NCI-H446 treated with DMSO at 0.1 percent for 48 hours (cell line): ENCODE measurements around the gene HADH.
"Not testable (repeated sequence)": the region's sequence is repeated elsewhere in the genome, so short reads cannot be mapped to it uniquely, and the experiment has no call there.

ENCODE experiments used
- DNase-seq: peaks from one replicate; lab custom pipeline; 2025; lab: John Stamatoyannopoulos, UW

HADH gene

GRCh38 chr4:108031427-108032083, 41.9 kb downstream of the HADH start:
- no peak for DNase-seq

DNA sequence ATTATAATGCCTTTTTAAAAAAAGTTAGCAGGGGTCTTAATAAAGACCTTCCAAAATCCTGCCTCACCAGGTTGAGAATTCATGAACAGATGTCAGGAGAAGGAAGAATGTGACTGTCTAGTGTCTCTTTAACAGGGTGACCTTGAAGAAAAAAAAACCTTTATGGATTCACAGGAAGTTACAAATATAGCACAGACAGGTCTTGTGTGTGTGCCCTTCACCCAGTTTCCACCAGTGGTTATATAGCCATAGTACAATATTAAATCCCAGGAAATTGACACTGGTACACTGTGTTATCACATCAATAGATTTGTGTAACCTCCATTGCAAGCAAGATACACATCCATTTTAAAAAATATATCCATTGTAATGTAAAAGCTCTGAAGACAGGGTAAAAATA, 43.7 kb downstream of the HADH start:
- DNase-seq = no peak

GRCh38 chr4:108034565-108034964, 44.9 kb downstream of the HADH start:
- no peak for DNase-seq

DNA sequence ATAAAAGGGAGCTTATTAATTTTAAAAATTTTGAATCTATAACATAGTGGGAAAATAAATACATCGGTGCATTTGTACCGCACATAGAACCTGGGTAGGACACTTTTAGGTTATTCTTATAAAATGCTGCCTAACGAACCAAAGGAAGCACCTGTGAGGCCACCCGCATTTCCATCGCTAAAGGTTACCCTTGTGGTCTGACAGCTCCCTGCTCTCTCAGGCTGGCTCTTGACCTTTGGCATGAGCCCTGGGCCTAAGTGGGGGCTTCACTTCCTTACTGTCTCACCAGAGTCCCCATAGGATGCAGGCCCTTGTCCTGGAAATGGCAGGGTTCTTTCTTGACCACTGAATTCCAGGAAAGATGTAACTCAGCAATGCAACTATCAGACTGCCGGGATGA, 46.0 kb downstream of the HADH start:
- DNase-seq = no peak

- no peak for DNase-seq
Measured at GRCh38 chr4:108036213-108036612, 46.5 kb downstream of the HADH start.

DNA sequence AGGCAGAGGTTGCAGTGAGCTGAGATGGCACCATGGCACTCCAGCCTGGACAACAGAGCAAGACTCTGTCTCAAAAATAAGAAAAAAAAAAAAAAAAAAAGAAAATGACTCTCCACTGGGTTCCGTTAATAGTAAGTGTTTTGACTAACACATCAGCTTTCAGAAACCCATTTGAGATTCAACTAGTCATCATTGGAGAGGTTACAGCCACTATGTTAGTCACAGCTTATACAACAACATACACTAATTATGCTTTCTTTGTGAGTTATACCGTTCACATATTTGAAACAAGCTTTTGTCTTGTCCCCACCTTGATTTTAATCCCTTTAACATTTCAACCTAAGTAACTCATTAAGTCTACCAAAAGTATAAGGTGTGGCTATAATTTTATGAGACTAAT, 48.2 kb downstream of the HADH start:
- DNase-seq = no peak

DNA sequence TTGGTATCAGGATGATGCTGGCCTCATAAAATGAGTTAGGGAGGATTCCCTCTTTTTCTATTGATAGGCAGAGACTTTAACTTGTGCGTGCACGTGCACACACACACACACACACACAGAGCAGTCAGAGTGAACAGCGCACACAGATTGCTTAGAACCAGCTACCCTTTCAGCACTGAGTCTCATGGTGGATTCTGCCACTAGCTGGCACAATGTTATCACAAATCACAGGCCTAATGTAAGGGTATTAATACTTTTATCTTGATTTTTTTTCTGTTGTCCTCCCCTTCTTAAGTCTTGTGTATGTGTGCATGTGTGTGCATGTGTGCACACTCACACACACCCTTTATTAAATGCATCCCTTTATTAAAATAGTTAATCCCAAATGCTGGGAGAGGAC, 53.2 kb downstream of the HADH start:
- DNase-seq = no peak

DNA sequence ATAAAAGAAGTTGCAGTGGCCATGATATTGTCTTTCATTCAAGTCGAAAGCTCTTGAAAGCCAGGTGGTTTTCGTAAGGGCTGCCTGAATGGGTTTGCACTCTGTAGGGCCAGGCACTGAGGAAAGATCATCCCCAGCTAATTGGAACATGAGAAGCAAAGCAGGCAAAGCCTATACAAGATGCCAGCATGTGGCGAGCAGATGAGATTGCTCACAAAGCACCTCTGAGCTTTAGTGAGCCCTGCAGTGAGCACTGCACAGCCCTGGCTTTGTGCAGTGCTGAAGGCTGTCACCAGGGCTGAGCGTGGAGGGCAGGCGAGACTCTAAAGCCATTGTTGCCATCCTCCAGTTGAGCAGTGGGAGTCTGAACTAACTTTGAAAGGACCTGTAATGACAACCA, 53.8 kb downstream of the HADH start:
- DNase-seq = no peak

DNA sequence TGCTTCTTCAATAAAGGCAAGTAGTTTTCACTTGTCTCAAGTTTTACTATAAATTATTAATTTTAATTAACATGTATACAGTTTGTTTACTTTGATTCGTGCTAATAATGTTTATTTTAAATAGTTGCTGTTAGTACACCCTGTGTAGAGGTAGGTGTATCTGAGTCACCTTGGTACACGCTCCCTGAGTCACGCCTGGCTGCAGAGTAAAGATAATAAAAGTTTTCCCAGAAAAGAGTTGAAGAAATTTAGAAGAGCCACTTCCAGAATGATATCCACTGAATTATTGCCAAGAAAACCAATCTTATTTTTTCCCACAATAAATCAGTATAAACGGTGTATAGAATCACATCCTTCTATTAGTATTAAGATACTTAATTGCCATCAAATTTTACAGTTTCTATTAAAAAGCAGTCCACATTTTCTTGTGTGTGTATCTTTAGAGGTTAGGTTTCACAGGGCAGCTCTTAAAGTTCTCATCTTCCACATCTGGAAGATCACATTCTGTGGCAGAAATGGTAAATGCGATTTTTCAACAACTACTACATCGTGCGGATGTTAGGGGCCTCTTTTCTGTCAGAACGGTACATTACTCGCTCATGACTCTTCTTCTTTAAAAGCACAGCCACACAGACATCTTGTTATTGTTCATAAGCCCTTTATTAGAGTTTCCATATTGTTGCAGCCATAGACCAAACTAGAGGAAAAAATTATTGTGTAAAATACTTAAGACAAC, 55.4 kb downstream of the HADH start:
- no peak for DNase-seq

GRCh38 chr4:108045687-108046024, 56.0 kb downstream of the HADH start:
- DNase-seq = no peak

GRCh38 chr4:108047199-108047598, 57.5 kb downstream of the HADH start:
- DNase-seq = no peak

DNA sequence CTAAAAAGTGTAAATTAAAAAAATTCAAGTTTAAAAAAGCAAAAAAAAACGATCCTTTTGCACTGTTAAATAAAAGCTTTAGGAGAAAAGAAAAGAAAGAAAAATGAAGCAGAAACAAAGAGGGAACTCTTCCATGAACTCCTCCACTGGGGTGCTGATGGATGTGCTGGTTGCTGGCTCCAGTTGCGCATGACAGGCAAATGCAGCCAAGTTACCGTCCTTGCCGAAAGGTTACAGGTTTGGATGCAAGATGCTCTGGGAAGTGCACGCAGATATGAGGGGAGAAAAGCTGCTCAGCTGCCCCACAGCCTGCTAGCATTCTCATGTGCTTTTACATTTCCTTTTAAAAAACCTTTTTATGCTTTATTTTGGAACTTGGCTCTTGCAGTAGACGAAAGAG, 58.5 kb downstream of the HADH start:
- no peak for DNase-seq

- no peak for DNase-seq
Measured at GRCh38 chr4:108048997-108049396, 59.3 kb downstream of the HADH start.

GRCh38 chr4:108049406-108049805, 59.7 kb downstream of the HADH start:
- DNase-seq = no peak

DNA sequence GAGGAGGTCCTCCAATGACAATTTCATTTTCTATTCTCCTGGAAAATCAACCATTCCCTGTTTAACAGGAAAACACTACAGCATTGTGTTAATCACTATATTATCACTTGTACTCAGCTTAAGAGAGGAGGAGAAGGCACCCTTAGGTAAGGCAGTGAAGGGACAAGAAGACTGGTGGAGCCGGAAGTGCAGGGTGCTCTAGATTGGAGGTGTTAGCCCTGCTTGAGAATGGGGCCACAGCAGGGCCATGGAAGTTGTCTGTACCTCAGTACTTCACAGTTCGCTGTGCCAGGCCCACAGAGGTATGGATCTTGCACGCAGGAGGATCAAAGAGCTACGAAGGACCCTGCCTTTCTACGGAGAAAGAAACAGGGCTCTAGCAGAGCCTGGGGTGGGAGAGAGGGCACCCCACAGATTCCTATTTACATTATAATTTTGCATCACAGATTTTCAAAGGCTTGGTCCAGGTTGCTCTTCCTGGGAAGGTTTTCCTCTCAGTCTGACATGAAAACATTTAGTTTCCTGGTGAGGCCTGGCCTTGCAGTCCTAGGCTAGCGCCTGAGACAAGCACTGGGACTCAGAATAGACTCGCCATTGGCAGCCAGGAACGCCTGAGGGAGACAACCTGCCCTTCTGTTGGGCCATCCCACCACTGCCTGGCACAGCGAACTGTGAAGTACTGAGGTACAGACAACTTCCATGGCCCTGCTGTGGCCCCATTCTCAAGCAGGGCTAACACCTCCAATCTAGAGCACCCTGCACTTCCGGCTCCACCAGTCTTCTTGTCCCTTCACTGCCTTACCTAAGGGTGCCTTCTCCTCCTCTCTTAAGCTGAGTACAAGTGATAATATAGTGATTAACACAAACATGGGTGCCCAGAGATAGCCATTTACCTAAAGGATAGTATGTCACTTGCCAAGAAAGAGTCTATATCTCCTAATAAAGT, 60.8 kb downstream of the HADH start:
- not testable (repeated sequence) for DNase-seq

DNA sequence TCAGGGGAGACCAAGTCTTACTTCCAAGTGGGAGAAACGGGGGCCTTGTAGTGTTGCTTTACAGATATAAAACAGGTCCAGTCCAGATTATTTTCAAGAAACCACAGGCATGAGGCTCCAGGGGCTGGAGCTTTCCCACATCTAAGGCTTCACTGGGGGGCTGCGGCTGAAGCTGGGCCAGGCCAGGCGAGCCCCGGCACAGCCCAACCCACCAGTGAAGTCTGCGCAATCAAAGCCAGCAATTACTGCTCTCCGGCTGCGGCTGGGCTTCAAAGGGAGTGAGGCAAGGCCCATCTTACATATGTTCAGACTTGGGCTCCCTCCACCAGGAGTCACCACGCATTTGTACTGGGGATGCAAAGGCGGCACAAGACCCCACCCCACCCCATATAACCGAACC, 61.7 kb downstream of the HADH start:
- no peak for DNase-seq

GRCh38 chr4:108052558-108053120, 63.0 kb downstream of the HADH start:
- DNase-seq = no peak

DNA sequence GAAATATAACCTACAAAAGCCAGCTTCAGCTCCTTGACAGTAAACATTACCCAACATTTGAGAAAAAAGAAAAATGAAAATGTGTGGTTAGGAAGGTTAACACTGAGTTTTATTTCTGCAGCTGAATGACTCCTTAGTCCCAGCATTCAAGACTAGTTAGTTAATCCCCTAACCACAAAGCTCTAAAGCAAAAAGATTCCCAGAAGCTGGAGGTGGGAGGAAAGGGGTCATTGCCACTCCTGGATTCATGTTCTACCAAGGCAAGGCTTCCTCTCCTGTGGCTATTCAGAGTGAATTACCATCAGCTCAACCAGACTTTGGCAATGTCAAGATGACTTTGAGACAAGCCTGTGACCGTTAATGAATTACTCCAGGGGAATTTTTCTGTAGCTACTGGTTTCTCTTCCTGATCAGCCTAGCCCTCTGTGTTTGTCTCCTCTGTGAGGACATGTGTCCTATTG, 63.6 kb downstream of the HADH start:
- no peak for DNase-seq

DNA sequence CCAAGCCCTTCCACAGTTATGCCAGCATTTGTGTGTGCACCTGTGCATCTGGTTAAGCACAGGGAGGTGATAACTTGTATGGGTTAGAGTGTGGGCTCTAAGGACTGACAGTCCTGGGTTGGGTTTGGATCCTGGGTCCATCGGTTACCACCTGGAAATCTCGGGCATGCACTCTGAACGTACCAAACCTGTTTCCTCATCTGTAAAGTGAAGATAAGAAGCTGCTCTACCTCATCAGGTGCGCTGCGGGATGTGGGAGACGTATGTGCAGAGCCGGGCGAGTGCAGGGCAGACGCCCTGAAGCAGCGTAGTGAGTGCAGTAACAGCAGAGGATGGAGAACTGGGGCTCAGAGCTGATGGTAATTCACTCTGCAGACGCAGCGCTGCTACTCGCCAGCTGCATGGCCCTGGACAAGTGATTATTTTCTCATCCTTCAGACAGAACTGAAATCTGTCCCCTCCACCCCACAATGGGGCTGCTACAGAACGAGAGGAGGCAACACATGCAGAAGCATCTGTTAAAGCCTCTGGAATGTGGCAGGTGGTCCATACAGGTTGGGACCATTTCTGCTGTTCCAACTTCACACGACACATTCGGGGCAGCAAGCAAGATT, 64.4 kb downstream of the HADH start:
- DNase-seq = no peak

- DNase-seq = no peak
Measured at GRCh38 chr4:108055787-108056186, 66.1 kb downstream of the HADH start.

- DNase-seq = no peak
Measured at GRCh38 chr4:108056418-108056817, 66.7 kb downstream of the HADH start.
